Measurements from ENCODE around the gene PARS2. TPM values are rescaled to one million over a fixed set of nuclear protein-coding genes. Genes with fewer than 3 reads are reported as not detected.

PARS2 gene
- total RNA-seq, 4 donors from 2014 or later: 2.1 to 3.6 (median 2.5) TPM

- TF ChIP-seq CTCF (IDR thresholded peaks at IDR 0.05; ENCODE audit: low read depth): no peak
Observed at GRCh38 chr1:54709547-54710292, 54.6 kb downstream of the PARS2 start.

GRCh38 chr1:54708385-54708784 lies 55.9 kb downstream of the PARS2 start:
- TF ChIP-seq CTCF (IDR thresholded peaks at IDR 0.05; ENCODE audit: low read depth): no peak

Other genes with a start within 250 kb of the PARS2 start
- gene ACOT11, start 216.3 kb downstream of the PARS2 start, total RNA-seq: 1 to 10 TPM; 1.3 to 6.6 (median 2.5) TPM
- under 1 TPM in 2 of 4 donors, not detected in 2; 0.34 to 0.82 TPM for gene FAM151A, start 141.0 kb downstream of the PARS2 start, total RNA-seq
- 1 to 10 TPM in 3 of 4 donors, under 1 TPM in 1; 0.57 to 2.2 (median 1.7) TPM for gene MROH7, start 122.7 kb downstream of the PARS2 start, total RNA-seq
- 10 to 100 TPM; 14.0 to 22.1 (median 15.5) TPM for gene TTC4, start 48.7 kb downstream of the PARS2 start, total RNA-seq
- 1 to 10 TPM in 1 of 4 donors, not detected in 3; 2.1 TPM for gene TTC22, start 36.8 kb upstream of the PARS2 start, total RNA-seq
- 100 to 1,000 TPM in 3 of 4 donors, 10 to 100 TPM in 1; 66.2 to 180 (median 131) TPM for gene DHCR24, start 122.7 kb upstream of the PARS2 start, total RNA-seq
- not detected for gene TMEM61, start 216.1 kb upstream of the PARS2 start, total RNA-seq
- not detected for gene BSND, start 234.4 kb upstream of the PARS2 start, total RNA-seq

Measured in subcutaneous adipose tissue (tissue), 4 donors.